Measurements from ENCODE around the gene COL4A1. TPM values are rescaled to one million over a fixed set of nuclear protein-coding genes. Genes with fewer than 3 reads are reported as not detected.

The COL4A1 gene
- total RNA-seq, 1 donor from 2014 or later, result 105 TPM

DNA sequence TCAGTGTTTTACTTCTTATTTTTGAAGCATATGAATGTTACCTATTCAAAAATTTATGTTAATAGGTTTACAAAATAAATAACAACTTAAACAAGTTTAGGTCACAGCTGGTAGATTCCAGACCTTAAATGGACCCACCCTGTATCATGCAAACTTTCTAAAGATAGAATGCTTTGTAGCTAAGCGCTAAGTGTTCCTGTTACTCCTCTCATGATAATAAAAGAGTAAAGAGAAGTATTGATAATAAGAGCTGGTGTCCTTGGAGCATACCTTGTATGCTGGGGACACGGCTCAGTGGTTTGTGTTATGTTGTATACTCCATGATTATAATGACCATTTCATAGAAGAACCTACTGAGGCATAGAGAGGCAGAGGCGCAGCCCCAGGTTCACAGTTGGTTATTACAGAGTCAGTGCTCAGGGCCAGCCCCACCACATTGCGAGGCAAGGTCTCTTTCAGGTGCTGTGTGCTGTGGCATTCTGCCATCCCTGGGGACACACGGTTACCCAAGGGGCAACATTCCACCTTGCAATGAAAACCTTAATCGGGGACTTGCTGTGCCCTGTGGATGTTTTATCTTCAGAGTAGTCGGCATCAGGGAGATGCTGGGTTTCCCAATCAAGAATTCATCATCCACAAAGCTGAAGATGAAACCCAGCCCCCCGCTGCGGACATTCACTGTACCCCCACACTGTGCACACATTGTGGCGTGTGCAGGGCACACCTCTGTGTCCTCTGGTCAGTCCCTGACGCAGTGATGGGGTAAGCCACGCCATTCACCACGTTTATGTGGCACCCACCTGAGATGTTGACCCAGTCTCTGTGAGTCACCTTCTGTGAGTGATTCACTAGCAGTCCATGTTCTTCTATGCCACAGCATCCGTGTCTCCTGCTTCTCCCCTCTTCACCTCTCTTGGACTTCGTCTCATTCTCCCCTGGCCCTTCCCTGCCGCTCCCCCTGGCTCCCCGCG is 186.7 kb downstream of the COL4A1 start:
- Histone ChIP-seq H3K9me3 (ENCODE audit: low read depth) (no peaks in the 10 kb centered on the region), H2AFZ (replicated peaks) (no peak overlapping the region), H3F3A (ENCODE audit: low read depth) (peaks cover 5% of the 10 kb centered on the region), H3K4me2 (no peak overlapping the region), H3K27ac (no peak overlapping the region), H3K79me2 (ENCODE audit: low read depth) (no peaks in the 10 kb centered on the region), H3K4me3 (no peak overlapping the region), H4K20me1 (ENCODE audit: low read depth) (no peaks in the 10 kb centered on the region), H3K27me3 (peaks cover 9% of the 10 kb centered on the region), H3K36me3 (no peaks in the 10 kb centered on the region), H3K4me1 (peaks cover 29% of the 10 kb centered on the region), H3K9ac (no peak overlapping the region)
- Mint-ChIP-seq H3K27ac (no peak overlapping the region), H3K4me3 (no peak overlapping the region), H3K9me3 (no peaks in the 10 kb centered on the region), H3K4me1 (peaks cover 26% of the 10 kb centered on the region), H3K27me3 (ENCODE audit: insufficient read depth, low read depth) (peaks cover 2% of the 10 kb centered on the region), H3K36me3 (no peaks in the 10 kb centered on the region)
- DNase-seq (ENCODE audit: low spot score), result no peak
- TF ChIP-seq, protein P1, sequence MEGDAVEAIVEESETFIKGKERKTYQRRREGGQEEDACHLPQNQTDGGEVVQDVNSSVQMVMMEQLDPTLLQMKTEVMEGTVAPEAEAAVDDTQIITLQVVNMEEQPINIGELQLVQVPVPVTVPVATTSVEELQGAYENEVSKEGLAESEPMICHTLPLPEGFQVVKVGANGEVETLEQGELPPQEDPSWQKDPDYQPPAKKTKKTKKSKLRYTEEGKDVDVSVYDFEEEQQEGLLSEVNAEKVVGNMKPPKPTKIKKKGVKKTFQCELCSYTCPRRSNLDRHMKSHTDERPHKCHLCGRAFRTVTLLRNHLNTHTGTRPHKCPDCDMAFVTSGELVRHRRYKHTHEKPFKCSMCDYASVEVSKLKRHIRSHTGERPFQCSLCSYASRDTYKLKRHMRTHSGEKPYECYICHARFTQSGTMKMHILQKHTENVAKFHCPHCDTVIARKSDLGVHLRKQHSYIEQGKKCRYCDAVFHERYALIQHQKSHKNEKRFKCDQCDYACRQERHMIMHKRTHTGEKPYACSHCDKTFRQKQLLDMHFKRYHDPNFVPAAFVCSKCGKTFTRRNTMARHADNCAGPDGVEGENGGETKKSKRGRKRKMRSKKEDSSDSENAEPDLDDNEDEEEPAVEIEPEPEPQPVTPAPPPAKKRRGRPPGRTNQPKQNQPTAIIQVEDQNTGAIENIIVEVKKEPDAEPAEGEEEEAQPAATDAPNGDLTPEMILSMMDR (IDR thresholded peaks at IDR 0.05), result no peak

DNA sequence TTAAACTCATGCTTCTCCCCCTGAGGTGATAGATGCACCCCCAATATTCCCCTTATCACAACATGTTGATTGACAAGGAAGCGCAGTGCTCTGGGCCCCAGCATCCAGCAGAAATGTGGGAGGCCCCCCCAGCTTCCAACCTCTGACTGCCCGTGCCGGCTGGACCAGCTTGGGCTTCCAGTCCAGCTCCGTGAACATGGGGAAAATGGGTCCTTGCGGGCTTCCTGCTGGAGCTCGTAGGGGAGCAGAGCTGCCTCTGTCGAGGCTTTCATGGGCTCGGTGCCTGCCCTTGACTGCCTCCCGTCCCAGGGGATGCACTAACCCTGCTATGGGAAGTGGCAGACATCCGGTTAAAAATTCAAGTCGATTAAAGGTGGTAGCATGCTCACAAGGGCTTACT is 188.9 kb downstream of the COL4A1 start:
- Histone ChIP-seq H3F3A (ENCODE audit: low read depth) (no peaks in the 10 kb centered on the region), H3K4me1 (peaks cover 8% of the 10 kb centered on the region)

DNA sequence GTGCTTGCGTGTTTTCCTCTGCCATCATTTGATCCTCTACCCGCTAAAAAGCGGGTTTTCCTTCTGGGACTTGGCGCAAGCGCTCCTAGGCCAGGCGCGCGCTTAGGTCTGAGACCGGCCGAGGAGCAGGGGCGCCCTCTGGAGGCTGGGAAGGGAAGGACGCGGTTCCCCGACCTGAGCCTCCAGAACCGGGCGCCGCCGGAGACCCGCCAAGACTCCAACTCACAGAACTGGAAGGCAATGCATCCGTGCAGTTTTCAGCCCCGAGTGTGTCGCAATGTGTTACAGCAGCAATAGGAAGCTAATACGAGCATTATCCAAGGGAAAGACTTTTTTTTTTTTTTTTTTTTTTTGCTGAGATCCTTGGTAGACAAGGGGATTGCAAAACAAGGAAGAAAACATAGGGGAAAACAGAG is 190.9 kb downstream of the COL4A1 start:
- Mint-ChIP-seq H3K4me1 (peaks cover 17% of the 10 kb centered on the region), H3K27me3 (ENCODE audit: insufficient read depth, low read depth) (no peaks in the 10 kb centered on the region), H3K4me3 (no peak overlapping the region), H3K36me3 (no peaks in the 10 kb centered on the region), H3K9me3 (no peaks in the 10 kb centered on the region), H3K27ac (no peak overlapping the region)
- H3K79me2 ChIP-seq (ENCODE audit: low read depth), result no peaks in the 10 kb centered on the region
- H3K9ac ChIP-seq, result no peak overlapping the region
- no peaks in the 10 kb centered on the region for H3K9me3 ChIP-seq (ENCODE audit: low read depth)
- peak; percentile 49 for TF ChIP-seq EZH2 (IDR thresholded peaks at IDR 0.05)
- TF ChIP-seq, protein P1 (IDR thresholded peaks at IDR 0.05), result peak; percentile 90
- no peak for TF ChIP-seq EZH2phosphoT487 (IDR thresholded peaks at IDR 0.05)
- no peaks in the 10 kb centered on the region for H4K20me1 ChIP-seq (ENCODE audit: low read depth)
- no peak overlapping the region for H2AFZ ChIP-seq (replicated peaks)
- H3F3A ChIP-seq (ENCODE audit: low read depth), result no peaks in the 10 kb centered on the region
- H3K4me3 ChIP-seq, result no peak overlapping the region
- no peak overlapping the region for H3K27ac ChIP-seq
- peak; percentile 86 for DNase-seq (ENCODE audit: low spot score)
- H3K36me3 ChIP-seq, result no peaks in the 10 kb centered on the region
- H3K4me1 ChIP-seq, result no peaks in the 10 kb centered on the region
- H3K4me2 ChIP-seq, result no peak overlapping the region
- peaks cover 14% of the 10 kb centered on the region for H3K27me3 ChIP-seq

More for the DNA sequence above, 188.9 kb downstream of the COL4A1 start:
- no peak for TF ChIP-seq EZH2phosphoT487 (IDR thresholded peaks at IDR 0.05)
- TF ChIP-seq, protein P1 (IDR thresholded peaks at IDR 0.05), result no peak
- no peak for TF ChIP-seq EZH2 (IDR thresholded peaks at IDR 0.05)
- Mint-ChIP-seq H3K9me3 (no peaks in the 10 kb centered on the region), H3K27ac (no peak overlapping the region), H3K4me3 (no peak overlapping the region), H3K27me3 (ENCODE audit: insufficient read depth, low read depth) (peaks cover 2% of the 10 kb centered on the region), H3K4me1 (peaks cover 17% of the 10 kb centered on the region), H3K36me3 (no peaks in the 10 kb centered on the region)
- Histone ChIP-seq H3K4me3 (no peak overlapping the region), H3K27ac (no peak overlapping the region), H3K36me3 (no peaks in the 10 kb centered on the region), H3K79me2 (ENCODE audit: low read depth) (no peaks in the 10 kb centered on the region), H3K9me3 (ENCODE audit: low read depth) (no peaks in the 10 kb centered on the region), H3K9ac (no peak overlapping the region), H3K27me3 (peaks cover 14% of the 10 kb centered on the region), H2AFZ (replicated peaks) (no peak overlapping the region), H3K4me2 (no peak overlapping the region), H4K20me1 (ENCODE audit: low read depth) (no peaks in the 10 kb centered on the region)
- no peak for DNase-seq (ENCODE audit: low spot score)

All from neural progenitor cell (in vitro differentiated cells).